Keratinocyte (primary cell): Measurements from ENCODE around the gene ATP6V0B. TPM values are rescaled to one million over a fixed set of nuclear protein-coding genes. Genes with fewer than 3 reads are reported as not detected.

Experiments used
- DNase-seq: peaks from one replicate; pipeline ENCODE4 v3.0.0-alpha.2; 2011; ENCODE audit warnings: low read depth, missing footprints, low spot score
- FAIRE-seq: peaks from 2 replicates; lab custom pipeline; 2011; peaks lifted over from hg19 to GRCh38; lab: Jason Lieb, UNC
- H2AFZ ChIP-seq: 2 replicates; pipeline ENCODE4 v1.6.0; 2012; ENCODE audit warnings: low read length, control low read depth, inconsistent platforms; ENCODE audit not compliant: control insufficient read depth
- H3K27ac ChIP-seq: 2 replicates; pipeline ENCODE4 v1.5.1; 2011; ENCODE audit warnings: low read length; ENCODE audit not compliant: control insufficient read depth, insufficient read depth
- H3K27me3 ChIP-seq: 3 replicates; pipeline ENCODE4 v1.6.0; 2011; ENCODE audit warnings: low read length; ENCODE audit not compliant: control insufficient read depth, insufficient read depth; ENCODE audit errors: extremely low read depth
- H3K36me3 ChIP-seq, 2 experiments: 2 replicates in 1 of 2; 3 replicates in 1 of 2; pipeline ENCODE4 v1.5.1; 2011; ENCODE audit warnings: low read length in 2 of 2, mild to moderate bottlenecking in 1 of 2; ENCODE audit not compliant: control insufficient read depth in 2 of 2, insufficient read depth in 2 of 2; ENCODE audit errors: extremely low read depth in 1 of 2
- H3K4me1 ChIP-seq: 3 replicates; pipeline ENCODE4 v1.5.1; 2011; ENCODE audit warnings: low read length; ENCODE audit not compliant: control insufficient read depth, insufficient read depth; ENCODE audit errors: extremely low read depth
- H3K4me2 ChIP-seq: 3 replicates; pipeline ENCODE4 v1.6.0; 2011; ENCODE audit warnings: low read depth, low read length; ENCODE audit not compliant: control insufficient read depth, insufficient read depth; ENCODE audit errors: extremely low read depth
- H3K4me3 ChIP-seq, 3 experiments: fragments of 200-600 bp in 1 of 3; sonication (generic) in 1 of 3; 2 replicates in 2 of 3; 3 replicates in 1 of 3; pipeline ENCODE4 v1.5.1; 2011 to 2016; ENCODE audit warnings: low read length in 3 of 3, mild to moderate bottlenecking in 3 of 3, control low read depth in 2 of 3, inconsistent platforms in 1 of 3, low read depth in 1 of 3, mixed read lengths in 1 of 3, mixed run types in 1 of 3, moderate library complexity in 1 of 3; ENCODE audit not compliant: control insufficient read depth in 2 of 3, insufficient read depth in 2 of 3; ENCODE audit errors: extremely low read depth in 1 of 3
- H3K79me2 ChIP-seq: 2 replicates; pipeline ENCODE4 v1.6.0; 2012; ENCODE audit warnings: low read length; ENCODE audit not compliant: control insufficient read depth, insufficient read depth
- H3K9ac ChIP-seq: 3 replicates; pipeline ENCODE4 v1.6.0; 2011; ENCODE audit warnings: low read length; ENCODE audit not compliant: control insufficient read depth, insufficient read depth; ENCODE audit errors: extremely low read depth
- H3K9me1 ChIP-seq: 3 replicates; pipeline ENCODE4 v1.6.0; 2011; ENCODE audit warnings: low read length; ENCODE audit not compliant: control insufficient read depth, insufficient read depth; ENCODE audit errors: extremely low read depth
- H3K9me3 ChIP-seq: 2 replicates; pipeline ENCODE4 v1.5.1; 2012; ENCODE audit warnings: low read depth, low read length; ENCODE audit not compliant: control insufficient read depth
- H4K20me1 ChIP-seq: 3 replicates; pipeline ENCODE4 v1.6.0; 2011; ENCODE audit warnings: low read length; ENCODE audit not compliant: control insufficient read depth, insufficient read depth; ENCODE audit errors: extremely low read depth
- CTCF ChIP-seq, 3 experiments: IDR thresholded peaks in 1 of 3; conservative IDR thresholded peaks in 1 of 3; optimal IDR thresholded peaks in 1 of 3; 2 replicates in 2 of 3; 3 replicates in 1 of 3; pipeline versions ENCODE3 to v1.5.1; 2011; ENCODE audit warnings: low read length in 3 of 3, mild to moderate bottlenecking in 3 of 3, moderate library complexity in 2 of 3, control low read depth in 1 of 3, inconsistent platforms in 1 of 3; ENCODE audit not compliant: insufficient read depth in 2 of 3; ENCODE audit errors: extremely low read depth in 1 of 3
- EZH2 ChIP-seq: IDR thresholded peaks from one replicate; pipeline ENCODE4 v1.6.1; 2012; ENCODE audit warnings: inconsistent platforms, mild to moderate bottlenecking, low read length, moderate library complexity
- dilution Hi-C: fragments of 300-500 bp; cut with MboI; formaldehyde crosslinking; loops from one replicate; pipeline ENCODE4 v1.7.0; 2020; ENCODE audit warnings: low sequenced_read_pairs; ENCODE audit not compliant: extremely low pct_ligation_motif_present
- polyA plus RNA-seq, 5 experiments: library from polyadenylated mRNA; depleted of rRNA in 3 of 5; stranded (reverse) in 3 of 5; stranded (forward) in 1 of 5; unstranded in 1 of 5; fragments of >200 nt; gene quantifications; 1 replicate in 1 of 5; 2 replicates in 3 of 5; 3 replicates in 1 of 5; pipeline versions ENCODE4 v1.2.1 to v1.2.3, GENCODE V29; 2011 to 2012; ENCODE audit warnings: missing spikeins in 2 of 5, low read depth in 1 of 5, low replicate concordance in 1 of 5

ATP6V0B gene
- polyA plus RNA-seq, 1 donor (not counting 4 experiments of a cell fraction or from before 2014, with no cell fraction given), result 195 TPM

- DNase-seq (no peak), FAIRE-seq (no peak)
- H4K20me1 ChIP-seq, result no peaks in the 10 kb centered on the region
- peaks cover 16% of the 10 kb centered on the region for H3K4me1 ChIP-seq
- no peak overlapping the region for H3K27ac ChIP-seq
- TF ChIP-seq CTCF (optimal IDR thresholded peaks at IDR 0.05 in 1 of 3, IDR thresholded peaks at IDR 0.05 in 1 of 3, conservative IDR thresholded peaks at IDR 0.05 in 1 of 3; ENCODE audit: extremely low read depth in 1 of 3, insufficient read depth in 2 of 3, low read length in 3 of 3), result no peak
- TF ChIP-seq EZH2, result no peak
- no peak overlapping the region for H2AFZ ChIP-seq
- no peak overlapping the region for H3K4me2 ChIP-seq
- H3K79me2 ChIP-seq, result no peaks in the 10 kb centered on the region
- H3K9me3 ChIP-seq, result no peaks in the 10 kb centered on the region
- no peaks in the 10 kb centered on the region for H3K9me1 ChIP-seq
- no peaks in the 10 kb centered on the region for H3K27me3 ChIP-seq
- dilution Hi-C loops, result no loop called here
- no peak overlapping the region for H3K4me3 ChIP-seq
- H3K9ac ChIP-seq, result no peak overlapping the region
- H3K36me3 ChIP-seq, result peaks cover 2 to 3% of the 10 kb centered on the region in 2 experiments
Observed at GRCh38 chr1:43995984-43996732, 21.4 kb downstream of the ATP6V0B start.

- H2AFZ ChIP-seq, result no peak overlapping the region
- TF ChIP-seq EZH2 (no peak), CTCF (optimal IDR thresholded peaks at IDR 0.05 in 1 of 3, IDR thresholded peaks at IDR 0.05 in 1 of 3, conservative IDR thresholded peaks at IDR 0.05 in 1 of 3; ENCODE audit: extremely low read depth in 1 of 3, insufficient read depth in 2 of 3, low read length in 3 of 3) (no peak)
- H3K36me3 ChIP-seq, result peaks cover 2 to 3% of the 10 kb centered on the region in 2 experiments
- dilution Hi-C loops, result no loop called here
- peaks cover 15% of the 10 kb centered on the region for H3K4me1 ChIP-seq
- no peaks in the 10 kb centered on the region for H3K27me3 ChIP-seq
- no peak for FAIRE-seq
- no peak overlapping the region for H3K4me3 ChIP-seq
- H4K20me1 ChIP-seq, result no peaks in the 10 kb centered on the region
- no peak overlapping the region for H3K27ac ChIP-seq
- H3K9me3 ChIP-seq, result no peaks in the 10 kb centered on the region
- no peaks in the 10 kb centered on the region for H3K79me2 ChIP-seq
- DNase-seq, result no peak
- H3K4me2 ChIP-seq, result no peak overlapping the region
- no peaks in the 10 kb centered on the region for H3K9me1 ChIP-seq
- no peak overlapping the region for H3K9ac ChIP-seq
Observed at GRCh38 chr1:43996733-43997115, 22.0 kb downstream of the ATP6V0B start.
